OCI-LY7 (cell line): Measurements from ENCODE around the gene RCN2. TPM values are rescaled to one million over a fixed set of nuclear protein-coding genes. Genes with fewer than 3 reads are reported as not detected.
A peak's percentile ranks its signal among the peaks of the same experiment; 100 is the strongest.

Experiments used
- BruUV-seq: library from RNA; stranded (reverse); fragments of 400-500 nt; replicated peaks from 2 replicates; lab custom pipeline; 2021; lab: Mats Ljungman, UMichigan
- CTCF ChIA-PET: fragments of 300-600 bp; sonication (Branson Sonifier 250); formaldehyde crosslinking; loops from one replicate; lab custom pipeline; 2022; ENCODE audit warnings: antibody characterized with exemption; ENCODE audit not compliant: unreplicated experiment; lab: Charles Lee
- POLR2A ChIA-PET: fragments of 300-600 bp; sonication (Branson Sonifier 250); formaldehyde crosslinking; loops from one replicate; lab custom pipeline; 2022; ENCODE audit warnings: antibody characterized with exemption; lab: Charles Lee
- DNase-seq: peaks from one replicate; pipeline ENCODE4 v3.0.0-alpha.2; 2015; ENCODE audit warnings: low spot score
- H2AFZ ChIP-seq: fragments of 200-600 bp; sonication (generic), shearing (Covaris generic); 2 replicates; pipeline ENCODE4 v1.6.1; 2014; ENCODE audit warnings: mild to moderate bottlenecking, antibody characterized with exemption, low read length, moderate library complexity
- H3K27ac ChIP-seq: fragments of 200-600 bp; sonication (generic); 2 replicates; pipeline ENCODE4 v1.5.1; 2014; ENCODE audit warnings: mixed run types, low read depth, mild to moderate bottlenecking, moderate library complexity, low read length, inconsistent platforms; ENCODE audit not compliant: poor library complexity, severe bottlenecking
- H3K36me3 ChIP-seq: fragments of 200-600 bp; sonication (generic); 2 replicates; pipeline ENCODE4 v1.6.1; 2014; ENCODE audit warnings: mild to moderate bottlenecking, antibody characterized with exemption, low read length, moderate library complexity, mixed read lengths; ENCODE audit not compliant: insufficient read depth
- H3K4me1 ChIP-seq: fragments of 200-600 bp; sonication (generic); 2 replicates; pipeline ENCODE4 v1.5.1; 2014; ENCODE audit warnings: mild to moderate bottlenecking, low read length; ENCODE audit not compliant: insufficient read depth, poor library complexity, severe bottlenecking
- H3K4me2 ChIP-seq: fragments of 200-600 bp; sonication (generic); 2 replicates; pipeline ENCODE4 v1.6.1; 2014; ENCODE audit warnings: mild to moderate bottlenecking, low read length
- H3K4me3 ChIP-seq: fragments of 200-600 bp; sonication (generic); 2 replicates; pipeline ENCODE4 v1.5.1; 2014; ENCODE audit warnings: mild to moderate bottlenecking, low read depth, low read length; ENCODE audit not compliant: poor library complexity, severe bottlenecking
- H3K79me2 ChIP-seq: fragments of 200-600 bp; sonication (generic); 2 replicates; pipeline ENCODE4 v1.6.1; 2016; ENCODE audit warnings: low read depth, mild to moderate bottlenecking, low read length, moderate library complexity, mixed read lengths; ENCODE audit not compliant: insufficient read depth
- H3K9me2 ChIP-seq: fragments of 200-600 bp; sonication (generic); 2 replicates; pipeline ENCODE4 v1.6.1; 2016; ENCODE audit warnings: mild to moderate bottlenecking, low read length, mixed read lengths; ENCODE audit not compliant: insufficient read depth
- H3K9me3 ChIP-seq: fragments of 200-600 bp; sonication (generic); 2 replicates; pipeline ENCODE4 v1.6.1; 2014; ENCODE audit warnings: mild to moderate bottlenecking, mixed run types, low read length, mixed read lengths
- H4K20me1 ChIP-seq: fragments of 200-600 bp; sonication (generic); 2 replicates; pipeline ENCODE4 v1.6.1; 2014; ENCODE audit warnings: mild to moderate bottlenecking, antibody characterized with exemption, low read length, moderate library complexity, mixed read lengths; ENCODE audit not compliant: insufficient read depth
- EZH2phosphoT487 ChIP-seq: fragments of 200-600 bp; sonication (generic); IDR thresholded peaks from 2 replicates; pipeline ENCODE4 v1.6.1; 2018; ENCODE audit warnings: low read depth, borderline replicate concordance, mild to moderate bottlenecking, mixed run types, antibody characterized with exemption, low read length, moderate library complexity, mixed read lengths
- intact Hi-C: fragments of 100-400 bp; cut with micrococcal nuclease; formaldehyde crosslinking; loops from one replicate; pipeline ENCODE4 v1.10.0; 2022; ENCODE audit not compliant: unreplicated experiment
- small RNA-seq: library from RNA; depleted of rRNA; stranded (forward); fragments of <200 nt; gene quantifications from one replicate; pipeline ENCODE3, GENCODE V24; 2014
- total RNA-seq, 2 experiments: library from RNA; depleted of rRNA in 1 of 2; stranded (reverse); fragments of >200 nt in 1 of 2; shearing (Covaris generic) in 1 of 2; gene quantifications; 2 replicates each; pipeline ENCODE4 v1.2.3, GENCODE V29; 2014 to 2022
- TF ChIP-seq, protein P1 (sequence below): fragments of 200-600 bp; sonication (generic); conservative IDR thresholded peaks from 2 replicates; pipeline ENCODE4 v1.5.1; 2014; ENCODE audit warnings: mild to moderate bottlenecking, antibody characterized with exemption, low read length, moderate library complexity, mixed read lengths

RCN2 gene
- total RNA-seq, 2 experiments from 2014 or later: 32.8 to 39.1 TPM

DNA sequence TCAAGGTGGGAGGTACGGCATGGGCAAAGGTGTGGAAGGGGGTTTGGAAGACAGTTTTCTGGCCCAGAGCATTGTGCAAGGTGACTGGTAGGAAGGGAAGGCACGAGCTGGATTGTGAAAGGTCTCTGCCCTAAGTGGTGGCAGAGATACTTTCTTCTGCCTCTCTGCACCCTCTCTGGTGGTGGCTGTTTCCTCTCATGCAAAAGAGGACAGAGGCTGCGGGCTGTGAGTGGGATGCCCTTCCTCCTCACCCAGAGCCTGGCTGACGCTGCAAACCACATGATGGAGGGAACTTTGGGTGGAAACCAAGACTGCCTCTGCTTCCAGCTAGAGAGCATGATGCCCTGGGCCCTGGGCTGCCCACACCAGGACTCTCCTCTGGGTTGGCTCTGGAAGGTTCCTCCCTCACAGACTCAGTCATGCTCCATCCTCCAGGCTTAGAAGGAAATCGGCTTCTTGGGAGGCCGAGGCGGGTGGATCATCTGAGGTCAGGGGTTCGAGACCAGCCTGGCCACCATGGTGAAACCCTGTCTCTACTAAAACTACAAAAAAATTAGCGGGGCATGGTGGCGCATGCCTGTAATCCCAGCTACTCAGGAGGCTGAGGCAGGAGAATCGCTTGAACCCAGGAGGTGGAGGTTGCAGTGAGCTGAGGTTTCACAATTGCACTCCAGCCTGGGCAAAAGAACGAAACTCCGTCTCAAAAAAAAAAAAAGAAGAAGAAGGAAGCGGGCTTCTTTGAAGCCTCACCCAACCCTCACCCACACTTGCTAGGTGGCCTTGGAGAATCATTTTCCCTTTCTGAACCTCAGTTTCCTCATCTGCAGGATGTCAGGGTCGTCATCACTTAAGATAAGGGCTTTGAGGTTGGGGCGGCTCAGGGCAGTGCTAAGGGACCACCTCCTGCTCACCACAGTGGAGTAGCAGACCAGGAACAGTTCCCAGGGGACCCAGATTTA lies 71.7 kb downstream of the RCN2 start:
- Histone ChIP-seq H3K9me2 (no peaks in the 10 kb centered on the region), H3K79me2 (no peaks in the 10 kb centered on the region), H3K9me3 (no peaks in the 10 kb centered on the region), H4K20me1 (no peaks in the 10 kb centered on the region), H2AFZ (peak overlapping the region; percentile 66), H3K4me1 (peaks cover 29% of the 10 kb centered on the region), H3K4me3 (peak overlapping the region; percentile 15), H3K4me2 (peak overlapping the region; percentile 57), H3K36me3 (no peaks in the 10 kb centered on the region), H3K27ac (peak overlapping the region; percentile 58)
- ChIA-PET POLR2A (no interaction called here), CTCF (no interaction called here)
- peak; percentile 84 for DNase-seq
- intact Hi-C loops: loop anchor here (2.0 to 10.0 kb wide), 2 partner anchors 98 to 536 kb away; partner anchors contain the start of gene SCAPER
- BruUV-seq: no TSS peak
- no peak for TF ChIP-seq EZH2phosphoT487
- TF ChIP-seq, protein P1, sequence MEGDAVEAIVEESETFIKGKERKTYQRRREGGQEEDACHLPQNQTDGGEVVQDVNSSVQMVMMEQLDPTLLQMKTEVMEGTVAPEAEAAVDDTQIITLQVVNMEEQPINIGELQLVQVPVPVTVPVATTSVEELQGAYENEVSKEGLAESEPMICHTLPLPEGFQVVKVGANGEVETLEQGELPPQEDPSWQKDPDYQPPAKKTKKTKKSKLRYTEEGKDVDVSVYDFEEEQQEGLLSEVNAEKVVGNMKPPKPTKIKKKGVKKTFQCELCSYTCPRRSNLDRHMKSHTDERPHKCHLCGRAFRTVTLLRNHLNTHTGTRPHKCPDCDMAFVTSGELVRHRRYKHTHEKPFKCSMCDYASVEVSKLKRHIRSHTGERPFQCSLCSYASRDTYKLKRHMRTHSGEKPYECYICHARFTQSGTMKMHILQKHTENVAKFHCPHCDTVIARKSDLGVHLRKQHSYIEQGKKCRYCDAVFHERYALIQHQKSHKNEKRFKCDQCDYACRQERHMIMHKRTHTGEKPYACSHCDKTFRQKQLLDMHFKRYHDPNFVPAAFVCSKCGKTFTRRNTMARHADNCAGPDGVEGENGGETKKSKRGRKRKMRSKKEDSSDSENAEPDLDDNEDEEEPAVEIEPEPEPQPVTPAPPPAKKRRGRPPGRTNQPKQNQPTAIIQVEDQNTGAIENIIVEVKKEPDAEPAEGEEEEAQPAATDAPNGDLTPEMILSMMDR: no peak

Small RNA genes within 50 kb of the gene (small RNA-seq; reads per million reads assigned to genes)
- not detected for gene RN7SL278P

Other genes with a start within 250 kb of the RCN2 start
- 10.4 and 11.8 TPM in 2 replicates for gene SCAPER, start 26.4 kb upstream of the RCN2 start, total RNA-seq (2014; rRNA removed; shearing (Covaris generic))
- gene SCAPER, start 26.4 kb upstream of the RCN2 start, total RNA-seq (2022): 22.3 and 23.5 TPM in 2 replicates
- 1.5 and 1.8 TPM in 2 replicates for gene PSTPIP1, start 63.4 kb downstream of the RCN2 start, total RNA-seq (2014; rRNA removed; shearing (Covaris generic))
- gene PSTPIP1, start 63.4 kb downstream of the RCN2 start, total RNA-seq (2022): 23.6 and 27.4 TPM in 2 replicates
- gene TSPAN3, start 139.4 kb downstream of the RCN2 start, total RNA-seq (2014; rRNA removed; shearing (Covaris generic)): 32.3 and 35.2 TPM in 2 replicates
- 42.5 and 47.2 TPM in 2 replicates for gene TSPAN3, start 139.4 kb downstream of the RCN2 start, total RNA-seq (2022)